Activated CD4-positive, alpha-beta T cell treated with anti-CD3 and anti-CD28 coated beads, Interleukin-2, amount 50 U/mL, for 16 hours (primary cell): ENCODE data around the gene SNX9.
"Not testable (repeated sequence)": the region's sequence is repeated elsewhere in the genome, so short reads cannot be mapped to it uniquely, and the experiment has no call there.

Experiments used
- DNase-seq: peaks from one replicate; pipeline ENCODE4 v3.0.0-alpha.2; 2020

The SNX9 gene

GRCh38 chr6:157832250-157832967 lies 9.4 kb downstream of the SNX9 start:
- no peak for DNase-seq

- DNase-seq: no peak
Measured at GRCh38 chr6:157834549-157834948, 11.5 kb downstream of the SNX9 start.

- DNase-seq: no peak
Measured at GRCh38 chr6:157838718-157839430, 15.8 kb downstream of the SNX9 start.

- DNase-seq: no peak
Measured at GRCh38 chr6:157839606-157840005, 16.6 kb downstream of the SNX9 start.

GRCh38 chr6:157840261-157840660 lies 17.2 kb downstream of the SNX9 start:
- DNase-seq: no peak

GRCh38 chr6:157840776-157841175 lies 17.7 kb downstream of the SNX9 start:
- DNase-seq: no peak

- no peak for DNase-seq
Measured at GRCh38 chr6:157841211-157841840, 18.3 kb downstream of the SNX9 start.

GRCh38 chr6:157842212-157842611 lies 19.2 kb downstream of the SNX9 start:
- no peak for DNase-seq

GRCh38 chr6:157844196-157844595 lies 21.1 kb downstream of the SNX9 start:
- DNase-seq: not testable (repeated sequence)

GRCh38 chr6:157845493-157846259 lies 22.6 kb downstream of the SNX9 start:
- peak; percentile 23 for DNase-seq

- no peak for DNase-seq
Measured at GRCh38 chr6:157847846-157848245, 24.8 kb downstream of the SNX9 start.

GRCh38 chr6:157848693-157849092 lies 25.6 kb downstream of the SNX9 start:
- no peak for DNase-seq

- no peak for DNase-seq
Measured at GRCh38 chr6:157849288-157850017, 26.4 kb downstream of the SNX9 start.

- DNase-seq: no peak
Measured at GRCh38 chr6:157850030-157850429, 27.0 kb downstream of the SNX9 start.

- no peak for DNase-seq
Measured at GRCh38 chr6:157853018-157853805, 30.2 kb downstream of the SNX9 start.

- no peak for DNase-seq
Measured at GRCh38 chr6:157853902-157854502, 31.0 kb downstream of the SNX9 start.

- DNase-seq: no peak
Measured at GRCh38 chr6:157855325-157855724, 32.3 kb downstream of the SNX9 start.

- not testable (repeated sequence) for DNase-seq
Measured at GRCh38 chr6:157855804-157856203, 32.8 kb downstream of the SNX9 start.

GRCh38 chr6:157858664-157859063 lies 35.6 kb downstream of the SNX9 start:
- not testable (repeated sequence) for DNase-seq

GRCh38 chr6:157859775-157860504 lies 36.9 kb downstream of the SNX9 start:
- DNase-seq: no peak
